LNCaP clone FGC (cell line): ENCODE results near the gene NME3.

ENCODE experiments used
- DNase-seq: peaks from one replicate; pipeline ENCODE4 v3.0.0-alpha.2; 2011; ENCODE audit warnings: low read depth
- H3K4me3 ChIP-seq: 2 replicates; pipeline ENCODE4 v1.5.1; 2011; ENCODE audit warnings: mild to moderate bottlenecking, low read depth, low read length, control low read depth
- CTCF ChIP-seq: IDR thresholded peaks from 2 replicates; pipeline ENCODE4 v1.5.1; 2012; ENCODE audit warnings: mild to moderate bottlenecking; ENCODE audit not compliant: control insufficient read depth, insufficient read depth; ENCODE audit errors: extremely low read depth

NME3 gene

GRCh38 chr16:1729445-1729844 is 41.9 kb downstream of the NME3 start:
- H3K4me3 ChIP-seq: no peak overlapping the region
- DNase-seq: no peak
- no peak for TF ChIP-seq CTCF

DNA sequence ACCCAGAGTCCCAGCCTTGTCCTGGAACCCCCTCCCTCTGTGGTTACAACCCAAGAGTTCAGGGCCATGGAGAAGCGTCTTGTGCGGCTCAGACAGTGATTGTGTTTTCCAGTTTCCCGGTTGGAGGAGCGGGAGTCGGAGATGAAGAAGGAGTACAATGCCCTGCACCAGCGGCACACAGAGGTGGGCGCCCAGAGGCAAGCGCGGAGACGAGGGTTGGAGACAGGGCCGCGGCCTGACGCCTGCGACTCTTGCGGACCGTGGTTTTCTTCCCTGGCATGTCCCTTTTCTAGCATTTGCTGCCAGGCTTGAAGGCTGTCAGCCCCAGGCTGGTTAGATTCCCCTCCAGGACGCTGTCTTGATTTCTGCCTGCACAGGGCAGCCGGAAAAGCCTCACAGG is 42.3 kb downstream of the NME3 start:
- no peak overlapping the region for H3K4me3 ChIP-seq
- no peak for DNase-seq
- no peak for TF ChIP-seq CTCF

- no peak for TF ChIP-seq CTCF
- no peak for DNase-seq
- H3K4me3 ChIP-seq: no peak overlapping the region
Measured at GRCh38 chr16:1727651-1728624, 43.4 kb downstream of the NME3 start.

- TF ChIP-seq CTCF: no peak
- DNase-seq: no peak
- no peak overlapping the region for H3K4me3 ChIP-seq
Measured at GRCh38 chr16:1726661-1727502, 44.5 kb downstream of the NME3 start.

DNA sequence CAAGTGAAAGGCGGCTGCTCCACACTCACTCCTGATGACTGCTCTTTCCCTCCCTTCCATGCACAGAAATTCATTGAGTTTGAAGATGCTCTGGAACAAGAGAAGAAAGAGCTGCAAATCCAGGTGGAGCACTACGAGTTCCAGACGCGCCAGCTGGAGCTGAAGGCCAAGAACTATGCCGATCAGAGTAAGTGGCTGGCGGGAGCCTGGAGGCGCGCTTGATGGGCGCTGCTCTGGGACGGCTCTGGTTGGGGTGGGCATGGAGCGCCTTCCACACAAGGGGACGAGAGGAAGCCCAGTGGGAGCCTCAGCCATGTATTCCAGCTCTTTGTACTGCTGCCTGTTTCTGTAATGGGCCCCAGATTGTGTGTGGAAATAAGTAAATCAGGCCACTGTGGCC is 46.9 kb downstream of the NME3 start:
- no peak overlapping the region for H3K4me3 ChIP-seq
- TF ChIP-seq CTCF: no peak
- DNase-seq: no peak

GRCh38 chr16:1723450-1724147 is 47.7 kb downstream of the NME3 start:
- peak; percentile 59 for TF ChIP-seq CTCF
- DNase-seq: no peak
- H3K4me3 ChIP-seq: no peak overlapping the region
